Muscle of back (tissue), 11 donors: ENCODE results near the gene MTHFR. TPM values are rescaled to one million over a fixed set of nuclear protein-coding genes. Genes with fewer than 3 reads are reported as not detected.

ENCODE experiments used
- DNase-seq, 3 donors: peaks; one replicate each; pipeline versions ENCODE4 v3.0.0 to v3.0.0-alpha.2; 2013
- polyA plus RNA-seq, 10 donors: library from polyadenylated mRNA; unstranded; fragments of 120-200 nt; gene quantifications; one replicate each; pipeline ENCODE4 v1.2.1, GENCODE V29; 2013; ENCODE audit not compliant: insufficient read length in 10 of 10

The MTHFR gene
- polyA plus RNA-seq, 10 donors: 22.4 to 45.2 (median 35.8) TPM

DNA sequence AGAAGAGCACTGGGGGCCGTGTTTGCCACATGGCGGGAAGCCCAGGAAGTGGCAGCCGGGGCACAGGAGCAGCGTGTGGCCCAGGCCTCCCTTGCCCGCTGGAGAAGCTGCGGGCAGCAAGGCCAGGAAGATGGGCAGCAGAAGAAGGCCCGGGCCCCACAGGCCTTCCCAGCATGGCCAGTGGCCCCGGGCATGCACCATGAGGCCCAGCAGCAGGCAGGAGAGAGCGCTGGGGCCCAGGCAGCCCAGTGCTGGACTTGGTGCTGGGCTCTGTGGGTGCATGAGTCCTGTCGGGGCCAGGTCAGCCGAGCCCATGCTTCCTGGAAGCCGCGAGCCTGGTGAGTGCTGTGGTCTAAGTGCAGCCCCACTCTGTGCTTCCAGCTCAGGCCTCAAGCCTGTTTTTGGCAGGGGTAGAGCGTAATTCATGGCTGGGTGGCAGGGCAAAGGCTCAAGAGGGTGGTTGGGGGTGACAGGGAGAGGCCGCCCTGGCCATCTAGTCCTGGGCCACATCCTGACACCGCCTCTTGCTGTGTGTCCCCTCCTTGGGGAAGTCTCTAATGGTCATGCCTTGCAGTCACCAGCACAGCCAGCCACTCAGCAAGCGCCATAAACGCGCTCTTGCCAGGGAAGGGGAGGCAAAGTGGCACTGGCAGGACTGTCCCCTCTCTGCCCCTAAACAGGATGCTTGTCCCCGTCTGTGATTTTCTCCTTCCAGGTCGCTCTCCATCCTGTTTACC, 21.3 kb downstream of the MTHFR start:
- DNase-seq: no peak

DNA sequence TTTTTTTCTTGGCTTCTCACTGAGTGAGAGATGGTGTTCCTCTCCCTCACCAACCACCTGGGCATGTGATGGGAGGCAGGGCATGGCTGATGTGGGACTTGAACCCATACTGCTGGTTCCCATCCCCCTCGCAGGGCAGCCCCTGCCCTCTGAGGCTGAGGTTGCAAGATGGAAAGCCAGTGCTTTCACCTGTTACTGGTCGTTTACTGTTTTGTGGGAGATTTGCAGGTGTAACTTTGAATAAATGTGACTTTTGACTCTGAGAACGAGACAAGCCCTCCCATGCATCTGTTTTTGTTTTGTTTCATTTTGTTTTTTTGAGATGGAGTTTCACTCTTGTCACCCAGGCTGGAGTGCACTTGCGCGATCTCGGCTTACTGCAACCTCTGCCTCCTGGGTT, 22.2 kb downstream of the MTHFR start:
- no peak for DNase-seq

DNA sequence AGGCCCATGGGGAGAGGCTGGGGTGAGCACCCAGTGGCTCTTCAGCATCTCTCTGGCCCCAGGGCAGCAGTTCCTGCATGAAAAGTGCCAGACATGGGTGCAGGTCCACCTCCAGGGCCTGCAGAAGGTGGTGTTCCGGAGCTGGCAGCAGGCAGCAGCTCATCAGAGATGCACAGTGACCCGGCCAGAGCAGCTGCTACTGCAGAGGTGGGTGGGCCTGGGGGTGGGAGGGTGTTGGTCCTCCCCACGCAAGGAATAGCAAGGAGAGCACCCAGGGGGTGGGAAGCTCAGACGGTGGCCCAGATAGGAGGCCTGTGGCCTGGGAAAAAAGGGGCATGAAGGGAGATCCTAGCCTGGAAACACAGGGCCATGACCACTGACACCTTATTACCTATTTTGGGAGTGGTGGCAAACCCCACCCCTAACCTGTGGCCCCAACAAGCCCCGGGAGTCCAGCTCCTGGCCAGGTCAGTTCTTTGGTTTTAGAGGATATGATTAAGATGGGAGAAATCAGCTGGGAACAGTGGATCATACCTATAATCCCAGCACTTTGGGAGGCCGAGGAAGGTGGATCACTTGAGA, 23.5 kb downstream of the MTHFR start:
- no peak for DNase-seq

DNA sequence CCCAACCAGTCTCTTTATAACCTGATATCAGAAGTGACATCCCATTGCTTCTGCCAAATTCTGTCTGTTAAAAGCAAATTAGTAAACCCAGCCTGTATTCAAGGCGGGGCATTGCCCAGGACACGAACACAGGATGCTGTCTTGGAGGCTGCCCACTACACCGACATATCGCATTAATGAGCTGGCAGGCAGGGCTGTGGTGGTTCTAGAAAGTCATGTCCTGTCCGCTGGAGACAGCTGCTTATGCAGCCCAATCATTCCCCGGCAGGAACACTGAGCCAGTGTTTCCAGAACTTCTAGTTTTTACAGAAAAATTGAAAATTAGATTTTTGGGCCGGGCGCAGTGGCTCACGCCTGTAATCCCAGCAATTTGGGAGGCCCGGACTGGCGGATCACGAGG, 24.5 kb downstream of the MTHFR start:
- DNase-seq: no peak

DNA sequence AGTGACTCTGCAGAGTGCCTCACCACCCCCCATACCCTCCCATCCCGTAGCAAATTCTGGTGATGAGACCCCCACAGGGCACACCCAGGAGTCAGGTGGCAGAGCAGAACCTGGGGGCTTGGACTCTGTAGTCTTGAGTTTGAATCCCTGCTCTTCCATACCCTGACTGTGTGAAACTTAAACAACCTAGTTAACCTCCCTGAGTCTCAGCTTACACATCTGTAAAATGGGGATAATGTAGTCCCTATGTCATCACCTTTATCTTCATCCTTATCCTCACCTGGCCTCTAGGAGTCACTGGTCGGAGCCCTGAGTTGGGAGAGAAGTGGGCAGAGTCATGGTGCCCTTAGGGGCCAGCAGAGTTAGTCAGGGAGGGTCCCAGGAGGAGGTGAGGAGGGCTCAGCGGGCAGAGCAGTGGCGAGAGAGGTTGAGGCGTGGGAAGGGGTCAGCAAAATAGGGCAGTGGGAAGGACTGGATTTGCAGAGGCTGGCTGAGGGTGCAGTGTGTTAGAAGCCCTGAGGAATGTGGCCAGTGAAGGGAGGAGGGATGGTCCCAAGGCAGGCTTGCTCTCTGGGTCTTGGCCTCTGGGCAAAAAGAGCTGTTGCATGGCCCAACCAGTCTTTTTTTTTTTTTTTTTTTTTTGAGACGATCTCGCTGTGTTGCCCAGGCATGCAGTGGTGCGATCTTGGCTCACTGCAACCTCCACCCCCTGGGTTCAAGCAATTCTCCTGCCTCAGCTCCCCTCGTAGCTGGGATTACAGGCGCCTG, 25.2 kb downstream of the MTHFR start:
- DNase-seq: no peak

DNA sequence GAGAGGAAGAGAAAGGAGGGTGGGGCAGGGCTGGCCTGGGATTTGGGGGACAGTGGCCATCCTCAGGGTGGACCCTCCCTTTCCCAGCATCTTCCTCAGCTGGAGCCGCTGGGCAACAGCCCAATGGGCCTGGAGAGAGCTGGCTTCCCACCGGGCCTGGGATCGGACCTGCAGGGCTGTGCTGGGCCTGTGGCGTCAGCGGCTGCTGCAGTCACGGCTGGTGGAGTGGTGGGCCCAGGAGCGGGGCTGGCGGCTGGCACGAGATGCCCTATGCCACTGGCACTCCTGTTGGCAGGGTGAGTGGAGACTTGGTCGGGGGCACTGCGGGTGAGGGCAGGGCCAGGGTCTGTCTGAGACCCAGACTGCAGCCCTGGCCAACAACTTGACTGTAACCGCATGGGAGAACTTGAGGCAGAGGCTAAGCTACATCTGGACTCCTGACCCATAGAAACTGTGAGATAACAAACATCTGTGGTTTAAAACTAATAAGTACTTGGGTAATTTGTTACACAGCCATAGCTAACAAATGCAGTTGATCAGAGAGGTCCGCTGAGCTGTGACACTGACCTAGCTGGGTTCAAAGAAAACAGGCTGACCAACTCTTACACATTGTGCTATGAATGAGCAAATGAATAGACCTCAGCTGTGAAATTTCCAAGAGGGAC, 25.9 kb downstream of the MTHFR start:
- no peak for DNase-seq

DNA sequence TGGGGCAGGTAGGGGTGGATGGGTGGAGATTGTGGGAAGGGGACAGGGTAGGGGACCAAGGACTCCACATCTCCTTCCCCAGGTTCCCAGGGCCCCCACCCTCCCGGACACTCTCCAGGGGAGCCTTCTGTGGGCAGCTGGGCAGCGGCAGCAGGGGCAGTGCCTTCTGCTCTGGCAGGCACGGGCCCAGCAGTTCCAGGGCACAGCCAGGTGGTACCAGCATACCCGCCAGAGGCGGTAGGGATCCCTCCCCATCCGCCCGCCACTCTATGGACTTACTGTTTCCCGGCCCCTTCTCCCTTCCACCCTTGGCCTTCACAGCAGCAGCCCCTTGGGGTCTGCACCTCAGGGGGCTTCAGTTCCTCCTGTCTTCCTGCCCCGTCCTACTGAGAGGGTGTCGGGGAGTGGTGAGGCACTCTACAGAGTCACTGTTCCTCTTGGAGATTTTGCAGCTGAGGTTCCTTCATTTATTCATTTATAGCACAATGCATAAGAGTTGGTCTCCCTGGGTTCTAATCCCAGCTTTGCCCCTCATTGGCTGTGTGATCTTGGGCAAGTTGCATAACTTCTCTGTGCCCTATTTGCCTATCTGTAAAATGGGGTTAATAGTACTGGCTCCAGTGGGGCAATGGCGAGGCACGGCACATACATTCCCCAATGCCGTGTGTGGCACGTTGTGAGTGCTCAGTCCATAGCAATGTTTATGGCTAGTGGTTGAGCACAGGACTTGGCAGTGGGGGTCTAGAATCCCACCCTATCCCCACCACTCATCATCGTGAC, 26.7 kb downstream of the MTHFR start:
- DNase-seq: no peak

DNA sequence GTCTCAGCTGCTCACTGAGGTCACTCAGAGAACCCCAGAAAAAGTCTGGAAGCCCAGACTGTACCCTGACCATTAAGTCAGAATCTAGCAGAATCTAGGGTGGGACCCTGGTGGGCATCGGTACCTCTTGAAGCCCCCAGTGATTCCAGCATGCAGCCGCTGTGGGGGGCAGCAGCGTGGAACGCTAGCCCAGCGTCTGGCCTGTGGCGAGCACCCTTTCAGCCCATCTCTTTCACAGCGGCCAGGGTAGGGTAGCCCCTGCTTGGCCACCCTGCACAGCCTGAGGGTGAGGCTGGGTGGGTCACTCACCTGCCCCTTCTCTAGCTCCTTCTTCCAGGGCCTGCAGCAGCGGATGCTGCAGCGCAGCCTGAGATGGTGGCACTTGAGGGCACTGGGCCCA, 27.4 kb downstream of the MTHFR start:
- no peak for DNase-seq

DNA sequence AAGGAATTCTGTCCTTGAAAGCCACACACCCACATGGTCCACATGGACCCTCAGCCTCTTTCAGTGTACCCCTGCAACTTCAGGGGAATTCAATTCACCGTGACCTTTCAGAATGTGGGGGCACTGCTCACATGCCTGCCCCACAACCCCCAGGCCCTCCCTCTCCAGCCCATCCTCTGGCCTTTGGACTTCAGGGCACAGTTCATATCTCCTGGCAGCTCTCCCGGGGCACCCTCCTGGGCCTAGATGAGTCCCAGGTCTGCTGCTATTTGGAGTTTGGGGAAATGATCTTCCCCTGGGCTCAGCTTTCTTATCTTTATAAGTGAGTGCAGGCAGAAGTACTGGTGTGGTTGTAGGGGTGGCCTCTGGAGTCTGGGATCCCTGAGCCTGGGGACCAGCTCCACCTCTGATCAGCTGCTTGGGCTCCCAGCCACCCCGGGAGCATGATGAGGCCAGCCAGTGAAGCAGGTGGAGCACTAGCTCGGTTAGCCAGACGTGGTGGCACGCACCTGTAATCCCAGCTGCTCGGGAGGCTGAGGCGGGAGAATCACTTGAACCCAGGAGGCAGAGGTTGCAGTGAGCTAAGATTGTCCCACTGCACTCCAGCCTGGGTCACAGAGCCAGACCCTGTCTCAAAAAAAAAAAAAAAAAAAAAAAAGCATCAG, 28.0 kb downstream of the MTHFR start:
- no peak for DNase-seq

DNA sequence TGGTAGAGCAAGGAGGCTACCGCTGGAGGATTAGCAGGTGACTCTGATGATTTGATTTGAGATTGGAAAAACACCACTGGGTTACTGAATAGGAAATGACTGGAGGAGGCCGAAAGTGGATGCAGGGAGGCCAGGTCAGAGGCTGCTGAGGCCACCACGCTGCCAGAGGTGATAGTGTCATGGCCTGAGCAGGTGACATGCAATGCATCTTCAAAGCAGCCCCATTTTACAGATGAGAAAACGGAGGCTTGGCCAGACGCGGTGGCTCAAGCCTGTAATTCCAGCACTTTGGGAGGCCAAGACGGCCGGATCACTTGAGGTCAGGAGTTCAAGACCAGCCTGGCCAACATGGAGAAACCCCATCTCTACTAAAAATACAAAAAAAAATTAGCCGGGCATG, 31.0 kb downstream of the MTHFR start:
- DNase-seq: no peak

DNA sequence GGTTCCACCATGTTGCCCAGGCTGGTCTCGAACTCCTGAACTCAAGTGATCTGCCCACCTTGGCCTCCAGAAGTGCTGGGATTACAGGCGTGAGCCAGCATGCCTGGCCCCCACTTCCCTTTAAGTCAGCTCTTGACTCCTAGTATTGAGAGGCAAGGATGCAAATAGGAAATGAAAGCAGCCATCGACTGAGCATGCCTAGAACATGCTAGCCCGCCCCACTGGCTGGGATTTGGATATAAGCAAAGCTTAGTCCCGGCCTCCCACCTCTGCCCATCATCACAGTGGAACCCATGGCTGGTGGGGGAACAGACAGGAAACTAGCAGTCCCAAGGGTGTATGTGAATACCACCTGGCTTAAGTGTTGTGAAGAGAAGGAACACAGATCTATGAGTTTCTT, 33.3 kb downstream of the MTHFR start:
- no peak for DNase-seq

DNA sequence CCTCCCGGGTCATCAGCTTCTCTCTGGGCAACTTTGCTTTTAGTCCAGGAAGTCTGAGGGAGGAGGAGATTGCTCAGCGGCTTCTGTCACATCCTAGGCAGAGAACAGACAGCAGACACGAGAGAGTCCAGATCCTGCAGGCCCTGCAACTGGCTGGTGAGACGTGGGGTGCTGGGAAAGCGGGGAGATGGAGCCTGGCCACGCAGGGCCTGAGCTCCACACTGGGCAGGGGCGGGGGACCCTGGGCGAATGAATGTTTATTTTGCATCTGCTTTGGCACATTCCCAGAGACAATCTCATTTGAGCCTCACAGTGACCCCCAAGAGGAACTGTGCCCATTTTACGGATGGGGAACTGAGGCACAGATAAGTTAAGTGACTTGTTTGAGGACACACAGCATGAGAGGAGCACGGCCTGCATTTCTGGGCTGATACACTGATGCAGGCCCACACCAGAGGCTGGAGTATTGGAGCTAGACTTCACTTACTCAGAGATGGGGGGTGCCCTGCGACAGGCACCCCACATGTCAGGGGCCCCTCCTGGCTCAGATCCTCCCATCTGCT, 34.2 kb downstream of the MTHFR start:
- no peak for DNase-seq

DNA sequence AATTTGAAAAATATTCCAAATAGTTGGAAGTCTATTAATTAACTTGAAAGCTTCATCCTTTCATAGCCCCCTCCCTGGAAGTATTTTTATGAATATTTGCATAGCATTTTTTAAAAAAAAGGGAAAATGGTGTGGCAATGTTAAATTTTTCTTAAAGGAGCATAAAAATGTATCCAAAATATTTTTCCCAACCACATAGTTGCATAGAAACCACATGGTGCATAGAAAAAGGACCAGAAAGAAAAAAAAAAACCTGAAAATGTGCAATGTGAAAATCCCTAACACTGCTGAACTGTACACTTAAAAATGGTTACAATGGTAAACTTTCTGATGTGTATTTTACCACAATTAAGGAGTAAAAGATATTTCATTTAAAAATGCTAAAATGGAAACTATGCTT, 35.8 kb downstream of the MTHFR start:
- DNase-seq: no peak

DNA sequence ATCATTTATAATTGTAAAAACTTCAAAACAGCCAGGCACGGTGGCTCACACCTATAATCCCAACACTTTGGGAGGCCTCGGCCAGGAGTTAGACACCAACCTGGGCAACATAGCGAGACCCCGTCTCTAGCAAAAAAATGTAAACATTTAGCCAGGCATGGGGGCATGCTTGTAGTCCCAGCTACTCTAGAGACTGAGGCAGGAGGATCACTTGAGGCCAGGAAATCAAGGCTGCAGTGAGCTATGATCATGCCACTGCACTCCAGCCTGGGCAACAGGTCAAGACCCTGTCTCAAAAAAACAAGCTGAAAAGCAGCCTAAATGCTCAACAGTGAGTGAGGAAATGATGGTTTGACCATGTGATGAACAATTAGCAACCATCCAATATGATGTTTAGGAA, 36.5 kb downstream of the MTHFR start:
- DNase-seq: no peak

DNA sequence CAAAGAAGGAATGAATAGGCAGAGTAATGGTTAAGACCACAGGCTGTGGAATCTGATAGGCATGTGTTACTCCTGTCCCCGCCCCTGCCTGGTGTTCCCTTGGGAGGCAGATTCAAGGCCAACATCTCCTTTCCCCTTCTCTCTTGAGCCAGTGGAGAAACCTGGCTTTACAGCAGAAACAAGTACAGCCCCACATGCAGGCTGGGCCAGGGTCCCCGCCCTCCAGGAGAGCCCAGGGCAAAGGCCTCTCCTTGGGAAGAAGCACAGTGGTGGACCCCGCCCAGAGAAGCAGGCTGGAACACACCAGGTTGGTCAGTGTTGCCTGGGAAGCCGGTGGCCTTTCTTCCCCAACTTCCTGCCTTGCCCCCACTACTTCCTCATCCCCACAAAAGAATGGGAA, 36.9 kb downstream of the MTHFR start:
- no peak for DNase-seq

DNA sequence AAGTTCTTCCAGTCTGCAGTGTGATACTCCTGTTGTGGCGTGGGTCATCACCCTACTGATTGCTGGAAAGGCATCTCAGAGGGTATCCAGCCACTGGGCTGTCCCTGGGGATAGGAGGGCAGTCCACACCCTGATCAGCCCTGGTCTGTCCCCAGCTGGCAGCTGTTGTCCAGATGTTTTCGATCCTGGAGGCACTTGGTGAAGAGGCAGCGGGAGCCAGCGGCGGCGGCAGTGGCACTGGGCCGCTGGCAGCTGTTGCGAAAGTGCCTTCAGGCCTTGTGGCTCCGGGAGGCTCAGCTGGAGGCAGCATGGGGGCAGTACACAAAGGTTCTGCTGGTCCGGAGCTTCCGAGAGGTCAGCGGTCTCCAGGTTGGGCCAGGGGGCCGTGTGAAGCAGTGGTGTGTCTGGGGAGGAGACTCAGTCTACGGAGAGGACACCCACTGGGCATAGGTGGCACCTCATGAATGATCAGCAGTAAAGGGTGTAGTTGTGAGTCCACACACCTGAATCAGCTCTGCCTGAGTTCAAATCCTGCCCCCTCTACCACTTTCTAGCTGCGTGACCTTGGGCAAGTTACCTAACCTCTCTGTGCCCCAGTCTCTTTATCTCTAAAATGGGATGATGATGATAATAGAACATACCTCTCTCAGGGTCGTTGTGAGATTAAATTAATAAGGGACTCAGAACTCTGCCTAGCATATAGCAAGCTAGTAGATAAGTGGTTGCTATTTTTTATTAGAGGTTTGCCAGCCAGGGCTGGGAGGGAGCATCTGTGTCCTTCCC, 37.7 kb downstream of the MTHFR start:
- DNase-seq: peak in 1 of 3 donors; percentile 38

DNA sequence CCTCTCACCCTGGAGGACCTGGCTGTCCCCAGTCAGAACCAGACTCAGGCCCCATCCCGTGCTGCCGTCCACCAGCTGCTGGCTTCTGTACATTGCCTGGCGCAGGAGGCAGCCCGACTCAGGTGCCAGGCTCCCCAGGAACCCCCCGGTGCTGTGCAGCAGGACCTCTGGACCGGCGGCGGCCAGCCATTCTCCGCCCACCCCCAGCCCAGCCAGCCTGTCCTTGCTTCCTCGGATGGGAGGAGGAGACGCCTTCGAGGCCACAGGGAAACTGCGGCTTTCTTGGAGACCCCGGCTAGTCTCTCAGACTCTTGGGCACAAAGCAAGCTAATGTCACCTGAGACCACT, 39.4 kb downstream of the MTHFR start:
- DNase-seq: no peak

DNA sequence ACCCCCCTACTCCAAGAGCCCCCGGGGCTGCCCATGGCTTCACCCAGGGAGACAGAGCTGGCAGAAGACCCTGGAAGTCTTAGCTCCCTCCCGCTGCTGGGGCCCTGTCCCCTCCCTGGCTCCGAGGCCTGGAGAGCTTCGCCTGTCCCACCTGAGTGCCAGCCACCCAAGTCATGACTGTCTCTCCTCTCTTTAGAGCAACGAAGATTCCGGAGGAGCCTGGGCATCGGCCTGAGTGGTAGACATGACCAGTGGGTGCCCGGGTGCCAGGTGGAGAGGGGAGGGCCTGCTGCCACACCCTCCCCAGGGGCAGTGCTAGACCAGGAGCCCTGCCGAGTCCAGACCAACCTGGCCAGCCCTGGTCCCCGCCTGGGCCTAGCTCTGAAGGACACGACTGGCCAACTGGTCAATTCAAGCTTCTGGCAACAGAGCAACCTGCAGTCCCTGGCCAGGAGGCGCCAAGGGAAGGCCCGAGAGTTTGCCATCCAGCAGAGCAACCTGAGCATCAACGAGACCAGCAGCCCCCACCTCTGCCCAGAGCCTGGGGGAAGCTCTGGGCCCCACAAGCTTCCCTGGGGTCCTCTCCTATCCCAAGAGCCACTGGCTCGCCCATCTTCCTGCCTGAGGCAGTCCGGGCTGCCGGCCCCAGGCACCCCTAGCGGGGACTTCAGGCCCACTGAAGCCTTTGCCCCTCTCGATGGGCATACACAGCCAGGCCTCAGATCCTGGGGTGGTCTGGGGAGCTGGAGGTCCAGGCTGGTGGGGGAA, 39.9 kb downstream of the MTHFR start:
- no peak for DNase-seq

DNA sequence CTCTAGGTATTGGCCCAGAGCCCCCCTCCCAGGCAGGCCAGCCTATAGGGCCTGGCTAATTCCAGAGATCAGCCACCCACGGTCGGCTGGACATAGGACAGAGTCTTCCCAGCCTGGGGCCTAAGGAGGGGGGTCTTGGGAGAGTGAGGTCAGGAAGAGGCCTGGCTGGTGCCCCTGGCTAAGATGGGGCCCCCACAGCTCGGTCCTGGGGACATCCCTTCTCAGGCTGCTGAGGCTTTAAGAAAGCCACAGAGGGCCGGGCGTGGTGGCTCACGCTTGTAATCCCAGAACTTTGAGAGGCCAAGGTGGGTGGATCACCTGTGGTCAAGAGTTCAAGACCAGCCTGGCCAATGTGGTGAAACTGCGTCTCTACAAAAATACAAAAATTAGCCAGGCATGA, 41.2 kb downstream of the MTHFR start:
- no peak for DNase-seq
